GM19468 (cell line): ENCODE results near the gene POLR2H.
A peak's percentile ranks its signal among the peaks of the same experiment; 100 is the strongest.

Source experiments
- ATAC-seq: cut with Tn5 transposase; IDR thresholded peaks from one replicate; pipeline ENCODE4 v1.9.1; 2021; ENCODE audit warnings: mild to moderate bottlenecking, moderate library complexity, moderate number of reproducible peaks; ENCODE audit not compliant: unreplicated experiment; ENCODE audit errors: extremely low read depth

The POLR2H gene

GRCh38 chr3:184368116-184368515 lies 6.6 kb downstream of the POLR2H start:
- ATAC-seq = no peak

GRCh38 chr3:184368586-184369183 lies 7.2 kb downstream of the POLR2H start:
- no peak for ATAC-seq

GRCh38 chr3:184371570-184372018 lies 10.1 kb downstream of the POLR2H start:
- peak; percentile 50 for ATAC-seq

GRCh38 chr3:184372296-184372821 lies 10.8 kb downstream of the POLR2H start:
- ATAC-seq = no peak

GRCh38 chr3:184372911-184373310 lies 11.4 kb downstream of the POLR2H start:
- no peak for ATAC-seq

- no peak for ATAC-seq
Measured at GRCh38 chr3:184373422-184373821, 11.9 kb downstream of the POLR2H start.

- no peak for ATAC-seq
Measured at GRCh38 chr3:184375747-184376461, 14.4 kb downstream of the POLR2H start.

GRCh38 chr3:184377374-184377773 lies 15.9 kb downstream of the POLR2H start:
- ATAC-seq = no peak

GRCh38 chr3:184377882-184378445 lies 16.5 kb downstream of the POLR2H start, which contains the start of gene THPO:
Gene THPO (minus strand): TSS chr3:184378207. CDS start chr3:184376259, 1,948 bp downstream.
- no peak for ATAC-seq

GRCh38 chr3:184378651-184379357 lies 17.3 kb downstream of the POLR2H start:
- ATAC-seq = no peak

GRCh38 chr3:184379358-184380184 lies 18.1 kb downstream of the POLR2H start, which contains the start of gene CHRD:
Gene CHRD (plus strand): TSS chr3:184380054. CDS start chr3:184380319, 265 bp downstream.
- no peak for ATAC-seq

- no peak for ATAC-seq
Measured at GRCh38 chr3:184380185-184380626, 18.7 kb downstream of the POLR2H start.

GRCh38 chr3:184380627-184381260 lies 19.2 kb downstream of the POLR2H start:
- no peak for ATAC-seq

- no peak for ATAC-seq
Measured at GRCh38 chr3:184381261-184382224, 20.0 kb downstream of the POLR2H start.

- ATAC-seq = no peak
Measured at GRCh38 chr3:184382326-184383032, 21.0 kb downstream of the POLR2H start.

GRCh38 chr3:184383033-184383740 lies 21.7 kb downstream of the POLR2H start:
- no peak for ATAC-seq

- ATAC-seq = no peak
Measured at GRCh38 chr3:184384342-184384741, 22.8 kb downstream of the POLR2H start.
